GM18858 (cell line): Measurements from ENCODE around the gene LY6G6D.
"Not testable (repeated sequence)": the region's sequence is repeated elsewhere in the genome, so short reads cannot be mapped to it uniquely, and the experiment has no call there.

Experiments used
- ATAC-seq: cut with Tn5 transposase; IDR thresholded peaks from one replicate; pipeline ENCODE4 v1.9.1; 2021; ENCODE audit not compliant: unreplicated experiment

The LY6G6D gene

GRCh38 chr6:31691564-31692108 is 23.5 kb upstream of the LY6G6D start:
- no peak for ATAC-seq

- no peak for ATAC-seq
Measured at GRCh38 chr6:31692353-31692752, 22.8 kb upstream of the LY6G6D start.

GRCh38 chr6:31692886-31693285 is 22.3 kb upstream of the LY6G6D start:
- no peak for ATAC-seq

DNA sequence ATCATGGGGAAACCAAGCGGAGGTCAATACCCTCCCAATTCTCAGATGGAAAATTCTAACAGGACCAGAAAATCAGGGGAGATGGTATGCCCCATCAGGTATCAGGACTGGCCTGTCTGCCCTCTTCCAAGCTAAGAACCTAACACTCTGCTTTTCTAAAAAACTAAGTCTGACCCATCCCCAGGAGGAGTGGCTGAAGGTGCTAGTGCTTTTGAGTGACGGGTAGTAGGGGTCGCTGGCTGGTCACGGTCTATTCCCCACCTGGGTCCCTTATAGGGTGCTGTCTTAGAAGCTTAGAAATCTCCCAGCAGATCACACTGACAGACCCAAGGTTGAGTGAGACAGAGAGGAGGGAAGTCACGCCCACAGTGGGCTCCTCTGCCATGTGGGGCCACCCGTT is 21.6 kb upstream of the LY6G6D start:
- ATAC-seq = no peak

- ATAC-seq = no peak
Measured at GRCh38 chr6:31697555-31697954, 17.6 kb upstream of the LY6G6D start.

- ATAC-seq = no peak
Measured at GRCh38 chr6:31700740-31701401, 14.3 kb upstream of the LY6G6D start.

GRCh38 chr6:31701666-31702404 is 13.3 kb upstream of the LY6G6D start:
- ATAC-seq = no peak

GRCh38 chr6:31702405-31702818 is 12.7 kb upstream of the LY6G6D start:
- no peak for ATAC-seq

GRCh38 chr6:31702819-31703716 is 12.1 kb upstream of the LY6G6D start, which contains the start of gene ABHD16A:
TSS of gene ABHD16A (minus strand) at chr6:31703324. CDS start at chr6:31703281, 43 bp downstream.
- no peak for ATAC-seq

DNA sequence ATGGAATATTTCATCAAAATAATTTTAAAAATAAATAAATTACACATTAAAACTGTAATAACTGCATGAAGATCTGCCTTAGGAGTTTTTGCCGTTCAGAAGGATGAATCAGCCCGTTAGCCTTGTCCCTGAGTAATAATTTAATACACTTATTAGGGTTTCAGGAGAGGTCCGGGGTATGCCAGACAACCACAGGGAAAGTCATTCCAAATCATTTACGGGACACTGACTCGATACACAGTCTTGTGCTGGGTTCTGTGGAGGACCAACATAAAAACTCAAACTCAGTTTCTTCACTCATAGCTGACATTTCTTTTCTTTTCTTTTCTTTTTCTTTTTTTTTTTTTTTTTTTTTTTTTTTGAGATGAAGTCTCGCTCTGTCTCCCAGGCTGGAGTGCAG is 9.2 kb upstream of the LY6G6D start:
- no peak for ATAC-seq

- ATAC-seq = no peak
Measured at GRCh38 chr6:31706599-31706998, 8.5 kb upstream of the LY6G6D start, which contains the start of gene LY6G6F. TSS of gene LY6G6F (plus strand) at chr6:31706866. CDS start at chr6:31706907, 41 bp downstream.

- ATAC-seq = no peak
Measured at GRCh38 chr6:31707701-31708100, 7.4 kb upstream of the LY6G6D start.

GRCh38 chr6:31708224-31708623 is 6.9 kb upstream of the LY6G6D start:
- no peak for ATAC-seq

GRCh38 chr6:31709157-31709556 is 6.0 kb upstream of the LY6G6D start:
- not testable (repeated sequence) for ATAC-seq

- ATAC-seq = no peak
Measured at GRCh38 chr6:31710523-31711219, 4.5 kb upstream of the LY6G6D start.

DNA sequence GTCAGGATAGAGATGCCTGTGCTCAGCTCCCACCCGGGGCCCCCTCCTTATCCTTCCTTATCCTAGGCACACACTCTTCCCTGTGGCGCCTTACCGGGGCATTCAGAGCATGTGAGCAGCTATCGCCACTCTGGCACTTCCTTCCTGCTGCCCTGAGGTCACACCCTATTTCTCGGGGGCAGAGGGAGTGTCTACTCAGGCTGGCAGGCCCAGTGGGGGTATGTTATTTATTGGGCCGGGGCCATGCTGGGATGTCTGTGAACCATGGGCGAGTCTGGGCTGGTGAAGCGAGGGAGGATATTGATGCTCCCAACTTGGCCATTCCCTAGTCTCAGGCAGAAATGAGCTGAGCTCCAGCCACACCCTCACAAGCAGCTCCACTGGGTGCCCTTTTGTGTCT is 3.9 kb upstream of the LY6G6D start:
- no peak for ATAC-seq

GRCh38 chr6:31712296-31712695 is 2.9 kb upstream of the LY6G6D start:
- no peak for ATAC-seq

- no peak for ATAC-seq
Measured at GRCh38 chr6:31713465-31713864, 1.7 kb upstream of the LY6G6D start.

- no peak for ATAC-seq
Measured at GRCh38 chr6:31713991-31714684, 1.0 kb upstream of the LY6G6D start.
